Peyer's patch (tissue), 4 donors: ENCODE data around the gene PVALB. TPM values are rescaled to one million over a fixed set of nuclear protein-coding genes. Genes with fewer than 3 reads are reported as not detected.

ENCODE experiments used
- DNase-seq, 3 donors: peaks; one replicate each; pipeline ENCODE4 v3.0.0-alpha.2; 2017 to 2019
- H3K27ac ChIP-seq, 4 donors: fragments of 200-600 bp; sonication (generic); one replicate each; pipeline ENCODE4 v1.5.1; 2016 to 2019
- H3K27me3 ChIP-seq, 2 donors: fragments of 200-600 bp; sonication (generic); one replicate each; pipeline ENCODE4 v1.5.1; 2019
- H3K36me3 ChIP-seq, 3 donors: fragments of 200-600 bp; sonication (generic); one replicate each; pipeline ENCODE4 v1.5.1; 2016 to 2019
- H3K4me1 ChIP-seq, 4 donors: fragments of 200-600 bp; sonication (generic); one replicate each; pipeline ENCODE4 v1.5.1; 2016 to 2019
- H3K4me3 ChIP-seq, 4 donors: fragments of 200-600 bp; sonication (generic); 1 replicate in 3 of 4; 2 replicates in 1 of 4; pipeline ENCODE4 v1.5.1; 2016 to 2019; ENCODE audit warnings: mild to moderate bottlenecking in 1 of 4
- H3K9me3 ChIP-seq, 4 donors: fragments of 200-600 bp; sonication (generic); one replicate each; pipeline ENCODE4 v1.5.1; 2016 to 2019; ENCODE audit warnings: mild to moderate bottlenecking in 1 of 4
- CTCF ChIP-seq, 6 experiments: fragments of 450-650 bp in 4 of 6; fragments of 200-600 bp in 2 of 6; sonication (generic) in 1 of 6; IDR thresholded peaks; one replicate each; pipeline ENCODE4 v1.5.1; 2017 to 2019; ENCODE audit warnings: antibody characterized with exemption in 6 of 6, mild to moderate bottlenecking in 3 of 6, moderate library complexity in 1 of 6
- POLR2A ChIP-seq, 2 donors: fragments of 450-650 bp; IDR thresholded peaks; one replicate each; pipeline ENCODE4 v1.5.1; 2017; ENCODE audit warnings: antibody characterized with exemption in 2 of 2, mild to moderate bottlenecking in 2 of 2, moderate library complexity in 2 of 2
- total RNA-seq, 4 donors: library from RNA; depleted of rRNA; stranded (reverse); fragments of >200 nt; gene quantifications; one replicate each; pipeline ENCODE4 v1.1.0, GENCODE V29; 2016

PVALB gene
- total RNA-seq, 4 donors from 2014 or later, result not detected

GRCh38 chr22:36852056-36852973, 35.5 kb upstream of the PVALB start:
- Histone ChIP-seq H3K4me3 (no peak overlapping the region), H3K36me3 (no peaks in the 10 kb centered on the region), H3K9me3 (no peaks in the 10 kb centered on the region), H3K4me1 (no peaks in the 10 kb centered on the region), H3K27ac (no peak overlapping the region), H3K27me3 (no peaks in the 10 kb centered on the region)
- no peak for DNase-seq
- TF ChIP-seq POLR2A (IDR thresholded peaks at IDR 0.05), result no peak
- no peak for TF ChIP-seq CTCF (IDR thresholded peaks at IDR 0.05)

DNA sequence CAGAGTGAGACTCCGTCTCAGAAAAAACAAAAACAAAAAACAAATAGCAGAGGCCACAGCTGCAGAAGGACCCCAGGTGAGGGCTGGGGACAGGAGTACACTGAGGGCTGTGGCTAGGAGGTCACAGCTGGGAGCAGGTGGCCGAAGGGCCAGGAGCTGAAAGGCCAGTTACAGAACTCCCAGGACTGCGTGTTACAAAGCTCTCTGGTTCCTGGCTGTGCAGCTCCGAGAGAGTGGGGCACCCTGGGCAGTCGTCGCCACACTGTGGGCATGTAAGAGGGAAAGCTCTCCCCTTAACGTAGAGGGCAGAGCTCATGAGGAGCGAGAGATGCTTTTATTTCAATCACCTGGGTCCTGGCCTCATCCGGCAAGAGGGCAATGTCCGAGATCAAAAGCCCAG, 33.8 kb upstream of the PVALB start:
- no peaks in the 10 kb centered on the region for H3K36me3 ChIP-seq
- no peak for TF ChIP-seq POLR2A (IDR thresholded peaks at IDR 0.05)
- TF ChIP-seq CTCF (IDR thresholded peaks at IDR 0.05), result no peak
- no peak for DNase-seq
- no peaks in the 10 kb centered on the region for H3K9me3 ChIP-seq
- H3K4me3 ChIP-seq, result no peak overlapping the region
- H3K4me1 ChIP-seq, result no peaks in the 10 kb centered on the region
- no peak overlapping the region for H3K27ac ChIP-seq
- no peaks in the 10 kb centered on the region for H3K27me3 ChIP-seq

- no peaks in the 10 kb centered on the region for H3K4me1 ChIP-seq
- H3K4me3 ChIP-seq, result no peak overlapping the region
- H3K27me3 ChIP-seq, result no peaks in the 10 kb centered on the region
- H3K27ac ChIP-seq, result no peak overlapping the region
- TF ChIP-seq POLR2A (IDR thresholded peaks at IDR 0.05), result no peak
- TF ChIP-seq CTCF (IDR thresholded peaks at IDR 0.05), result no peak
- H3K9me3 ChIP-seq, result no peaks in the 10 kb centered on the region
- no peak for DNase-seq
- no peaks in the 10 kb centered on the region for H3K36me3 ChIP-seq
These were observed 33.2 kb upstream of the PVALB start for GRCh38 chr22:36850056-36850455.

DNA sequence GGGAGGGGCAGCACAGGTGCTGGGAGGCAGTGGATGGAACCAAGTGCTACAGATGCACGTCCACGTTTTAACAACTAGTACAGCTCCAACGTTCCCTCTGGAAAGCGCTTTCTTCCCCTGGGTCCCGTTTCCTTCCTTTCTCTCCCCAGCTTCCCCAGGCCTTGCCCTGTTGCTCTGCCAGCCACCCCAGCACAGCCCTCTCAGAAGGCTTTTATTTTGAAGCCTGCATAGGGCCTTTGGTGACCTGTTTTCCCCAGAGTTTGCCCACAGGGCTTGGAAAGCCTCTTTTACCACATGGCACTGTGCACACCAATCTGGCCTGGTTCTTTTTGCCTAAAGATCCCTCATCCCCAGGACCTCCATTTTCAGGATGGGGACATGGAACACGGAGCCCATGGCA, 30.1 kb upstream of the PVALB start:
- DNase-seq, result no peak
- no peaks in the 10 kb centered on the region for H3K36me3 ChIP-seq
- H3K4me1 ChIP-seq, result no peaks in the 10 kb centered on the region
- no peaks in the 10 kb centered on the region for H3K9me3 ChIP-seq
- no peak overlapping the region for H3K4me3 ChIP-seq
- no peak overlapping the region for H3K27ac ChIP-seq
- no peaks in the 10 kb centered on the region for H3K27me3 ChIP-seq
- TF ChIP-seq CTCF (IDR thresholded peaks at IDR 0.05) (no peak), POLR2A (IDR thresholded peaks at IDR 0.05) (no peak)

GRCh38 chr22:36846271-36846670, 29.4 kb upstream of the PVALB start:
- no peaks in the 10 kb centered on the region for H3K4me1 ChIP-seq
- no peaks in the 10 kb centered on the region for H3K27me3 ChIP-seq
- H3K27ac ChIP-seq, result no peak overlapping the region
- DNase-seq, result no peak
- H3K4me3 ChIP-seq, result no peak overlapping the region
- H3K36me3 ChIP-seq, result no peaks in the 10 kb centered on the region
- TF ChIP-seq POLR2A (IDR thresholded peaks at IDR 0.05) (no peak), CTCF (IDR thresholded peaks at IDR 0.05) (no peak)
- no peaks in the 10 kb centered on the region for H3K9me3 ChIP-seq
